ENCODE results near the gene PLEKHA1.

The PLEKHA1 gene

DNA sequence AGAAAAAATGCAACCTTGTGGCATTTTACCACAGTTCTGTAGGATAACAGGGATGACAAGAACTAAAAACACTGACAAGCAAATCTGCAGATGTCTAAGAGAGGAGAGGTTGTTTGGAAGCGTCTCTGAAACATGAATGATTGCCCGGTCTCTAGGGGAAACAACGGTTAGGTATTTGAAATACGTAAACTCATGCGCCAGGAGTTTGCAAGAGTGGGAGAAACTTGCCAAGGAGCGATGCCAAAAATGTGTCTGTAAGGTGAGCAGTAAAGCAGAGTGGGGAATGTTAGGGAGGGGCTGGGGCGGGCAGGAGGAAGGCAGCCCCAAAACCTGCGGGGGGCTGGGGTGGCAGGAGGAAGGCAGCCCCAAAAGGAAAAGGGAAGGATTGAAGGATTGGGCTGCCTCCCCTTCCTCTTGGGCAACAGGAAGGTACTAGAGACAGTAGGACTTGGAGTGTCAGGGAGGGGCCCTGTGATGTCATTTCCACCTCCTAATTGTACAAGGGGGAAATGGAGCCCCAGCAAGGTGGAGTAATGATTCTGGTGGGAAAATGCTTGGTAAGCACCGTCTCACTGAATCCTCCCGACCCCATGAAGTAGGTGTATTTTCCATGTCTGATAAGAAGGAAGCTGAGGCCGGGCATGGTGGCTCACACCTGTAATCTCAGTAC, 33.2 kb upstream of the PLEKHA1 start:
- TF ChIP-seq CTCF (IDR thresholded peaks at IDR 0.05) (no peak), ZFX (IDR thresholded peaks at IDR 0.05; ENCODE audit: borderline replicate concordance) (no peak)
- H3K27ac ChIP-seq, result no peak overlapping the region

DNA sequence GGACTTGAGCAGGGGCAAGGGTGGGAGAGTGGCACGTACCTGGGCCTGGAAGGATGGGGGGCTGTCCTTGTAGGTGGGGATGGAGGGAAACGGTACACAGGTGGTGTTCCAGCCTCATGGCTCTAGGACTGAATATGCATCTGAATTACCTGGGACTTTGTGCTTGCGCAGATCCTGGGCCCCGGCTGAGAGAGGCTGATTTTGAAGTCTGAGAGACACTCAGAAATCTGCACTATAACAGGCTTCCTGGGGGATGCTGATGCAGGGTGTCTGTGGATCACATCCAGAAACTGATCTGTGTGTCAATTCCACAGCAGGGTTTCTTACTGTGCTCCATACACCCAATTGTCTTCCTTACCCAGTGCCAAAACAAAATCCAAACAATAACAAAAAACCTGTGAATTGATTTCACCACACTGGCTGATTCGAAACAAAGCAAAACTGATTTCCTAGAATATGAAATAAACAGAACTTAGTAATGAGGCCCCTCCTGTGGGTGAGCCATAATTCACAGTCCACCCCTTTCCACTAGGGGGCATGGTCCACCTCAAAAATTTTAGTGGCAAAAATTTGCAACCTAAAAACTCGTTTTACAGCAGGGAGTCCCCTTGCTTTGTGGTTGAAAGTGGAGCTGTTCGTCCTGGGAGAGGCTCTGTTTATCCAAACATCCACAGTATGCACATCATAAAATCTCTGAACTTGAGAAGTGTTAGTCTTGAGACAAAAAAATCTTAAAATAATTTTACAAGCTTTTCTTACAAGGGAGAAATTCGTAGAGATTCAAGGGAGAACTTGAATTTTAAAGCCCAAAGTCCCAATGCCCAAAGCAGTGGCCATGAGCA, 32.0 kb upstream of the PLEKHA1 start:
- TF ChIP-seq CTCF (IDR thresholded peaks at IDR 0.05) (peak; percentile 66), ZFX (IDR thresholded peaks at IDR 0.05; ENCODE audit: borderline replicate concordance) (no peak)
- H3K27ac ChIP-seq, result no peak overlapping the region

- H3K27ac ChIP-seq, result no peak overlapping the region
- TF ChIP-seq CTCF (IDR thresholded peaks at IDR 0.05) (no peak), ZFX (IDR thresholded peaks at IDR 0.05; ENCODE audit: borderline replicate concordance) (no peak)
These were observed 31.2 kb upstream of the PLEKHA1 start for GRCh38 chr10:122343135-122343800.

GRCh38 chr10:122343936-122344335, 30.6 kb upstream of the PLEKHA1 start:
- no peak for TF ChIP-seq CTCF (IDR thresholded peaks at IDR 0.05)
- no peak for TF ChIP-seq ZFX (IDR thresholded peaks at IDR 0.05; ENCODE audit: borderline replicate concordance)
- no peak overlapping the region for H3K27ac ChIP-seq

- no peak for TF ChIP-seq ZFX (IDR thresholded peaks at IDR 0.05; ENCODE audit: borderline replicate concordance)
- TF ChIP-seq CTCF (IDR thresholded peaks at IDR 0.05), result no peak
- H3K27ac ChIP-seq, result no peak overlapping the region
These were observed 29.7 kb upstream of the PLEKHA1 start for GRCh38 chr10:122344741-122345258.

DNA sequence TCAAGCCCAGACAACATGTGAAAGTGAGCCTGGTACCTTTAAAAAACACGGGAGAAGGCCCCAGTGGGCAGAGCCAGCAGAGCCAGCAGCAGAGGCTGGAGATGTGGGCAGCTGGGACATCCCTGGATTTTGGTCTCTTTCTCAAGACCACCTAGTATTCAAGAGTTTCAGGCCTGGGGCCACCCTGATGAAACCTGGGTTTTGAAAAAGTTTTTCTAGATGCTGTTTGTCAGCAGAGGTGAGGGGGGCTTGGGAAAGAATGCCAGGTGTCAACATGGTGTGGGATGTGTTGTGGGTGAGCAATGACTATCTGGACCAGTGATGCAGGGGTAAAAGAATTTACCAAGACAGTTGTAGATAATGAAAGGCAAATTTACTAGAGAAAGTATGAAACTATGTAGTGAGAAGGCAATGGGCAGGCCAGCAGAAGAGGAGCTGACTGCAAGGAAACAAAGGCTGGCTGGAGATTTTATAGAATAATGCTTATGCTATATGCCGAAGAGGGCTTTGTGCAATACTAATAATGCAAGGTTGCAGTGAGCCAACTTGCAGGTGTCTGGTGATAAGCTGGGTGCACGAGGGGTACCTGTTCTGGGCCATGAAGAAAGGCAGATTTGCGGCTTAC, 28.1 kb upstream of the PLEKHA1 start:
- no peak overlapping the region for H3K27ac ChIP-seq
- TF ChIP-seq ZFX (IDR thresholded peaks at IDR 0.05; ENCODE audit: borderline replicate concordance) (no peak), CTCF (IDR thresholded peaks at IDR 0.05) (no peak)
